Stomach (tissue), 9 donors: ENCODE results near the gene PYGO2. TPM values are rescaled to one million over a fixed set of nuclear protein-coding genes. Genes with fewer than 3 reads are reported as not detected.
A peak's percentile ranks its signal among the peaks of the same experiment; 100 is the strongest.

Experiments
- DNase-seq, 2 donors: peaks; one replicate each; pipeline versions ENCODE4 v3.0.0 to v3.0.0-alpha.2; 2013 to 2019
- H3K27ac ChIP-seq, 5 donors: fragments of 200-600 bp in 4 of 5; sonication (generic) in 4 of 5; one replicate each; pipeline ENCODE4 v1.5.1; 2013 to 2019; ENCODE audit warnings: mild to moderate bottlenecking in 1 of 5, moderate library complexity in 1 of 5
- H3K27me3 ChIP-seq, 3 donors: fragments of 200-600 bp; sonication (generic); one replicate each; pipeline ENCODE4 v1.5.1; 2017 to 2019; ENCODE audit warnings: mixed run types in 1 of 3
- H3K36me3 ChIP-seq, 4 donors: fragments of 200-600 bp; sonication (generic); 1 replicate in 3 of 4; 2 replicates in 1 of 4; pipeline ENCODE4 v1.5.1; 2016 to 2019
- H3K4me1 ChIP-seq, 4 donors: fragments of 200-600 bp; sonication (generic); one replicate each; pipeline ENCODE4 v1.5.1; 2016 to 2019
- H3K4me3 ChIP-seq, 4 donors: fragments of 200-600 bp; sonication (generic) in 3 of 4; one replicate each; pipeline ENCODE4 v1.5.1; 2016 to 2019; ENCODE audit warnings: mild to moderate bottlenecking in 1 of 4
- H3K9me3 ChIP-seq, 4 donors: fragments of 200-600 bp; sonication (generic); one replicate each; pipeline ENCODE4 v1.5.1; 2016 to 2019
- EP300 ChIP-seq: sonication (generic); formaldehyde crosslinking; IDR thresholded peaks from one replicate; pipeline ENCODE4 v1.6.1; 2017; ENCODE audit warnings: antibody characterized with exemption
- POLR2A ChIP-seq, 4 donors: fragments of 450-650 bp; IDR thresholded peaks; one replicate each; pipeline ENCODE4 v1.6.1; 2016; ENCODE audit warnings: antibody characterized with exemption in 4 of 4, control low read depth in 2 of 4, mild to moderate bottlenecking in 1 of 4, moderate library complexity in 1 of 4
- POLR2AphosphoS5 ChIP-seq, 3 donors: sonication (generic); formaldehyde crosslinking; IDR thresholded peaks; one replicate each; pipeline ENCODE4 v1.6.1; 2016; ENCODE audit warnings: antibody characterized with exemption in 3 of 3
- WGBS, 5 donors: extraction: QIAGEN DNeasy Blood & Tissue Kit in 3 of 5; methylation state at CpG; one replicate each; pipeline versions ENCODE4 v1.1.5 to v1.1.7; 2013 to 2018; 5-methylcytosine and 5-hydroxymethylcytosine counted together
- intact Hi-C: fragments of 100-400 bp; cut with DNase I; formaldehyde crosslinking; loops from one replicate; pipeline ENCODE4 v1.15.1; 2023; ENCODE audit warnings: low total_unique reads
- polyA plus RNA-seq, 3 donors: library from polyadenylated mRNA; stranded (reverse); fragments of 200-250 nt; gene quantifications; one replicate each; pipeline ENCODE4 v1.2.3, GENCODE V29; 2013
- total RNA-seq, 5 donors: library from RNA; depleted of rRNA; stranded (reverse); fragments of >200 nt; gene quantifications; one replicate each; pipeline versions ENCODE4 v1.1.0 to v1.2.3, GENCODE V29; 2014 to 2016
- TF ChIP-seq, protein P1 (sequence below), 7 experiments: fragments of 450-650 bp in 4 of 7; fragments of 200-600 bp in 3 of 7; sonication (generic) in 3 of 7; IDR thresholded peaks; one replicate each; pipeline ENCODE4 v1.5.1; 2016 to 2019; ENCODE audit warnings: antibody characterized with exemption in 7 of 7, control low read depth in 2 of 7, mild to moderate bottlenecking in 1 of 7
- donor health status: healthy with polysubstance abuse.
- donor health status: Bipolar disorder and iron deficiency.
- donor health status: healthy.

Gene PYGO2
- total and polyA plus RNA-seq, 8 donors, result 8.1 to 75.3 (median 19.7) TPM

DNA sequence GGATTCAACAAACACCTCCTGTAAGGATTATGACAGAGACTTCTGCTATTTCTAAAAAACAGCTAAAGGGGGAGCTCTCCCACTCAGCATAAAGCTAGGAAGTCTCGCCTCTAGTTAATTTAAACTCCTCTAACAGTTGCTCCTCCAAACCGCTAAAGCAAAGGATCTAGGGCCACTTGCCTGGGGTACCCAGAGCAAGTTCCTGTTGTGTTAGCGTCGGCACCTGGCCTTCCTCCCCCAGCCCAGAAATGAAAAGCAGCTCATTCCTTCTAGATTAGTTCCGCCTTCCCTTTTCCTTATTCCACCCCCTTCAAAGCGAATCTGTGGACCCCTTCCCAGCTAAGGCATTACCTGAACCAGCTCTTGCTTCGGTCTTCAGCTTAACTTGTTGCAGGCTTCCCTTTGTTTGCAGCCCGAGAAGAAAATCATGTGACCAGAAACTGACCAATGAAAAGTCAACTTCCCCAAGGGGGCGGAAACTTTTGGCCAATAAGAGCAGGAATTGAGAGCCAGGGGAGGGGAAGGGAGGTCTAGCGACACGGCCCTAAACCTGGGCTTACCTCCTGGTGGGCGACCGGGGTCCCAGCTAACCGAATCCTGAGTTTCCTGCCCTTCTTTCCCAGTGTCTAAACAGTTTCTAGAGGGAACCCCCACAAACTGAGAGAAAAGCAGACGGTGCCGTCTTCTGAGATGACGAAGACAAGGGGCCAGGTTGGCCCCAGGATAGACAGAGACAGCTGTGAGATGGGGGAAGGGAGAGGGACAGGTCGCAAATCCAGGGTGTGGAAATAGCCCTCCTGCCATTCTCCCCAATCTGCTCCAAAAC lies 5.7 kb downstream of the PYGO2 start, which contains the start of gene PBXIP1:
PBXIP1 (minus strand) TSS at position 382 of the 826 bp plus-strand sequence. CDS start 2,378 bp downstream, outside the sequence.
- Histone ChIP-seq H3K4me3 (peak within 1 kb of the TSS; percentile 57 to 61 (median 59)), H3K27ac (peak within 1 kb of the TSS; percentile 81 to 86 (median 85)), H3K27me3 (no peaks in the 10 kb centered on the region), H3K9me3 (no peaks in the 10 kb centered on the region), H3K36me3 (peaks cover 13 to 31% (median 29%) of the 10 kb centered on the region in 4 donors), H3K4me1 (peaks cover 62 to 97% (median 86%) of the 10 kb centered on the region in 4 donors)
- WGBS, 5 donors, result 0 to 1% (median 0%) methylated on average over 18 of the region's 18 CpGs
- peak; percentile 83 to 97 for DNase-seq
- no peak for TF ChIP-seq EP300
- TF ChIP-seq, protein P1, sequence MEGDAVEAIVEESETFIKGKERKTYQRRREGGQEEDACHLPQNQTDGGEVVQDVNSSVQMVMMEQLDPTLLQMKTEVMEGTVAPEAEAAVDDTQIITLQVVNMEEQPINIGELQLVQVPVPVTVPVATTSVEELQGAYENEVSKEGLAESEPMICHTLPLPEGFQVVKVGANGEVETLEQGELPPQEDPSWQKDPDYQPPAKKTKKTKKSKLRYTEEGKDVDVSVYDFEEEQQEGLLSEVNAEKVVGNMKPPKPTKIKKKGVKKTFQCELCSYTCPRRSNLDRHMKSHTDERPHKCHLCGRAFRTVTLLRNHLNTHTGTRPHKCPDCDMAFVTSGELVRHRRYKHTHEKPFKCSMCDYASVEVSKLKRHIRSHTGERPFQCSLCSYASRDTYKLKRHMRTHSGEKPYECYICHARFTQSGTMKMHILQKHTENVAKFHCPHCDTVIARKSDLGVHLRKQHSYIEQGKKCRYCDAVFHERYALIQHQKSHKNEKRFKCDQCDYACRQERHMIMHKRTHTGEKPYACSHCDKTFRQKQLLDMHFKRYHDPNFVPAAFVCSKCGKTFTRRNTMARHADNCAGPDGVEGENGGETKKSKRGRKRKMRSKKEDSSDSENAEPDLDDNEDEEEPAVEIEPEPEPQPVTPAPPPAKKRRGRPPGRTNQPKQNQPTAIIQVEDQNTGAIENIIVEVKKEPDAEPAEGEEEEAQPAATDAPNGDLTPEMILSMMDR (IDR thresholded peaks at IDR 0.05), result no peak
- TF ChIP-seq POLR2A (IDR thresholded peaks at IDR 0.05), result peak in 1 of 4 donors; percentile 17
- peak in 2 of 3 donors; percentile 52 to 66 for TF ChIP-seq POLR2AphosphoS5 (IDR thresholded peaks at IDR 0.05)
- intact Hi-C loops, result no loop called here

DNA sequence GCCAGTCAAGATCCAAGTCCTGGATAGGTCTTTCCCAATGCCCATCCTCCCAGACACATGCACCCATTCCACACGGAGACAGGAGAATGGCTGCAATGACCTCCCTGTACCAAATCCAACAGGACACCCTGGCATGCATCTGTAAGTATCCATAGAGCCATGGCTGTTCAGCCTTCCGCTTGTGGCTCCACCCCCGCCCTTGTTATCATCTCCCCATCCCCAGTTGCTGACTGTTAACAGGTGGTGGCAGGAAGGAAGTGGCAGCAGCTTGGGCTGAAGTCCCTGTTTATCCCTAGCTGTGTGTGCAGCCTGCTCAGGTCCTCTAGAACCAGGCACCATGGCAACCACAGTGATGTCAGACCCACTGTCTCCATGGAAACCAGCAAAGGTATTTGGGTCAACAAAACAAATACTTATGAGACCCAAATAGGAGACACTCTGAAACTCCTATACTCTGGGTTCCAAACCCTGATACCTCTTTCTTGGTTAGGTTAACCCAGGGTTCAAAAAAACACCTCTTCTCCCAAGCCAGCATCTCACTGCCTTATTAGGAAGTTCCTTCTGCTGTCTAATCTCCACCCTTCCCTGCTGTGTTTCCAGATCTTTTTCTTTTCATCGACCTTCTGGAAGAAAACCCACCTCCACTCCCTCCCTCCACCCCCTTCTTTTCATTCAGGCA lies 6.4 kb downstream of the PYGO2 start:
- TF ChIP-seq EP300 (no peak), POLR2AphosphoS5 (IDR thresholded peaks at IDR 0.05) (peak in 2 of 3 donors; percentile 5 to 18)
- H3K27me3 ChIP-seq, result no peaks in the 10 kb centered on the region
- intact Hi-C loops, result no loop called here
- peaks cover 19 to 38% (median 36%) of the 10 kb centered on the region in 4 donors for H3K36me3 ChIP-seq
- peak overlapping the region; percentile 81 to 86 (median 85) for H3K27ac ChIP-seq
- peaks cover 55 to 94% (median 79%) of the 10 kb centered on the region in 4 donors for H3K4me1 ChIP-seq
- H3K4me3 ChIP-seq, result peak overlapping the region; percentile 57 to 61 (median 59)
- 0 to 12% (median 6%) methylated on average over 3 to 4 of the region's 4 CpGs for WGBS, 5 donors
- DNase-seq, result peak; percentile 63 to 93
- H3K9me3 ChIP-seq, result no peaks in the 10 kb centered on the region

DNA sequence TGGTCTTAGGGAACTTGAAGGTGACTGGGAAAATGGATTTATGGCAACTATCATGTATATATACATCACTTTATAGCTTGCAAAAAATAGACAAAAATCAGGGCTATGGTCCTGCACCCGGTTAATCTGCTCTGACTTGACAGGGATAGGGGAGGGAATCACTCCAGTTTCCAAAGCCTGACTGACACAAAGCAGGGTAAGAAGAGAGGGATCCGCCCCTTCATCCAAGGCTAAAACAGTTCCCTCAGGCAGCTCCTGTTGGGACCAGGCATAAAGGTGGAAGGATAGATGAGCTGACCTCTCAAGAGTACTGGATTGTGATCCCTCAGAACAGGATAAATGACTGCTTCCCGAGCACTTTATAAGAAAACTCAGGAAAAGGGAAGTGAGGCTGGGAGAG lies 7.0 kb downstream of the PYGO2 start:
- WGBS, 5 donors, result 62 to 84% (median 75%) methylated on average over 3 of the region's 3 CpGs
- peak in 1 of 2 donors; percentile 4 for DNase-seq
- Histone ChIP-seq H3K9me3 (no peaks in the 10 kb centered on the region), H3K27me3 (no peaks in the 10 kb centered on the region), H3K36me3 (peaks cover 24 to 40% (median 38%) of the 10 kb centered on the region in 4 donors), H3K4me3 (peak overlapping the region in 3 of 4 donors; percentile 58 to 61 (median 60)), H3K27ac (peak overlapping the region in 3 of 5 donors; percentile 83 to 85 (median 85)), H3K4me1 (peaks cover 54 to 88% (median 73%) of the 10 kb centered on the region in 4 donors)
- intact Hi-C loops, result no loop called here
- no peak for TF ChIP-seq POLR2AphosphoS5 (IDR thresholded peaks at IDR 0.05)

DNA sequence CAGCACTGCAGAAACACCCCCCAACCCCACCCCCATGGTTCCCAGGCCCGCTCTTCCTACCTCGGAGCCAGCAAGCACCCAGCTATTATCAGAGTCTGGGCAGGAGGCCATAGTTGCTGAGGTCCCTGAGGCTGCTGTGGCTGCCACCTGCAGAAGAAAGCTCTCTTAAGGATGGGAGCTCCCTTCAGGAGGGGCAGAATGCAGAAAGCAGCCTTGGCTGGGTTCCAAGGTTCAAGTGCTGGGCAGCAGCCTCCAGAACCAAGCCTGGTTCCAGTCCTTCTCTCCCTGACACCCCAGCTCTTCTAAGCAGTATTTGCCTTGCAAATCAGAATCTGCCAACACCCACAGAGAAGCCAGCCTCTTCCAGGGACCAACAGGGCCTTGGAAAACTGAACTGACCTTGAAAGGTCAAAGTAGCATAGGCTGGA lies 8.0 kb downstream of the PYGO2 start:
- peaks cover 54 to 79% (median 67%) of the 10 kb centered on the region in 4 donors for H3K4me1 ChIP-seq
- no peak overlapping the region for H3K4me3 ChIP-seq

More for the DNA sequence above, 8.0 kb downstream of the PYGO2 start:
- Histone ChIP-seq H3K36me3 (peaks cover 14 to 38% (median 36%) of the 10 kb centered on the region in 4 donors), H3K9me3 (no peaks in the 10 kb centered on the region), H3K27me3 (no peaks in the 10 kb centered on the region), H3K27ac (peak overlapping the region in 3 of 5 donors; percentile 32 to 64 (median 43))
- intact Hi-C loops, result no loop called here
- TF ChIP-seq, protein P1 (IDR thresholded peaks at IDR 0.05), result no peak
- TF ChIP-seq POLR2A (IDR thresholded peaks at IDR 0.05) (no peak), POLR2AphosphoS5 (IDR thresholded peaks at IDR 0.05) (no peak), EP300 (no peak)
- 44 to 60% (median 51%) methylated on average over 1 to 2 of the region's 2 CpGs for WGBS, 5 donors
- DNase-seq, result no peak
